PC-3 (cell line): Measurements from ENCODE around the gene PAQR5. TPM values are rescaled to one million over a fixed set of nuclear protein-coding genes. Genes with fewer than 3 reads are reported as not detected.

Experiments used
- ATAC-seq: fragments of 200-7000 bp; cut with Tn5 transposase; 2 replicates; pipeline ENCODE4 v1.9.1; 2020; ENCODE audit warnings: mild to moderate bottlenecking, moderate library complexity
- BruUV-seq: library from RNA; stranded (reverse); fragments of 400-500 nt; replicated peaks from 2 replicates; lab custom pipeline; 2021; lab: Mats Ljungman, UMichigan
- CTCF ChIA-PET: fragments of 300-600 bp; sonication (Branson Sonifier 250); formaldehyde crosslinking; loops from one replicate; lab custom pipeline; 2022; ENCODE audit warnings: antibody characterized with exemption; lab: Charles Lee
- POLR2A ChIA-PET: fragments of 300-600 bp; sonication (Branson Sonifier 250); formaldehyde crosslinking; loops from one replicate; lab custom pipeline; 2022; ENCODE audit warnings: antibody characterized with exemption; ENCODE audit not compliant: unreplicated experiment; lab: Charles Lee
- DNase-seq: peaks from one replicate; pipeline ENCODE4 v3.0.0-alpha.2; 2015
- H2AFZ ChIP-seq: fragments of 300-600 bp; sonication (generic); 2 replicates; pipeline ENCODE4 v1.6.0; 2016; ENCODE audit warnings: antibody characterized with exemption, low read length
- H3F3A ChIP-seq: fragments of 300-600 bp; sonication (generic); one replicate; pipeline ENCODE4 v1.6.0; 2017; ENCODE audit warnings: antibody characterized with exemption, low read length, control low read depth, mild to moderate bottlenecking; ENCODE audit not compliant: unreplicated experiment
- H3K27ac ChIP-seq: fragments of 300-600 bp; sonication (generic); 2 replicates; pipeline ENCODE4 v1.5.1; 2016; ENCODE audit warnings: mild to moderate bottlenecking, low read length
- H3K27me3 ChIP-seq: fragments of 300-600 bp; sonication (generic); 2 replicates; pipeline ENCODE4 v1.6.1; 2016; ENCODE audit warnings: low read length, mixed read lengths
- H3K36me3 ChIP-seq: fragments of 300-600 bp; sonication (generic); 2 replicates; pipeline ENCODE4 v1.6.1; 2016; ENCODE audit warnings: low read depth, mixed run types, low read length, mixed read lengths
- H3K4me1 ChIP-seq: fragments of 300-600 bp; sonication (generic); 2 replicates; pipeline ENCODE4 v1.5.1; 2016; ENCODE audit warnings: low read length; ENCODE audit not compliant: insufficient read depth
- H3K4me2 ChIP-seq: fragments of 300-600 bp; sonication (generic); 2 replicates; pipeline ENCODE4 v1.6.0; 2016; ENCODE audit warnings: low read length
- H3K4me3 ChIP-seq: fragments of 300-600 bp; sonication (generic); 2 replicates; pipeline ENCODE4 v1.5.1; 2016; ENCODE audit warnings: mild to moderate bottlenecking, low read length, mixed read lengths
- H3K79me2 ChIP-seq: fragments of 300-600 bp; sonication (generic); 2 replicates; pipeline ENCODE4 v1.6.1; 2017; ENCODE audit warnings: low read length, mixed read lengths
- H3K9ac ChIP-seq: fragments of 300-600 bp; sonication (generic); 2 replicates; pipeline ENCODE4 v1.6.0; 2016; ENCODE audit warnings: mild to moderate bottlenecking, low read length
- H3K9me2 ChIP-seq: fragments of 300-600 bp; sonication (generic); replicated peaks from 2 replicates; pipeline ENCODE4 v1.6.1; 2016; ENCODE audit warnings: mixed run types, low read length, mixed read lengths
- H3K9me3 ChIP-seq: fragments of 300-600 bp; sonication (generic); 2 replicates; pipeline ENCODE4 v1.6.1; 2016; ENCODE audit warnings: low read length, mixed read lengths
- H4K20me1 ChIP-seq: fragments of 300-600 bp; sonication (generic); 2 replicates; pipeline ENCODE4 v1.6.1; 2016; ENCODE audit warnings: low read length, mixed read lengths
- EZH2 ChIP-seq: fragments of 300-600 bp; sonication (generic); IDR thresholded peaks from one replicate; pipeline ENCODE4 v1.6.1; 2017; ENCODE audit warnings: antibody characterized with exemption, mild to moderate bottlenecking, low read length; ENCODE audit not compliant: unreplicated experiment
- EZH2phosphoT487 ChIP-seq: fragments of 300-600 bp; sonication (generic); IDR thresholded peaks from 2 replicates; pipeline ENCODE4 v1.6.1; 2018; ENCODE audit warnings: mild to moderate bottlenecking, antibody characterized with exemption, low read length, borderline replicate concordance
- intact Hi-C: fragments of 100-400 bp; cut with micrococcal nuclease; formaldehyde crosslinking; loops from 2 replicates; pipeline ENCODE4 v1.9.0; 2023
- total RNA-seq: library from RNA; depleted of rRNA; stranded (reverse); fragments of >200 nt; gene quantifications from 2 replicates; pipeline ENCODE4 v1.2.3, GENCODE V29; 2014
- TF ChIP-seq, protein P1 (sequence below): fragments of 300-600 bp; sonication (generic); conservative IDR thresholded peaks from 2 replicates; pipeline ENCODE4 v1.5.1; 2017; ENCODE audit warnings: antibody characterized with exemption, low read depth, mild to moderate bottlenecking, low read length

Gene PAQR5
- total RNA-seq, 1 experiment from 2014 or later, result 12.2 TPM

DNA sequence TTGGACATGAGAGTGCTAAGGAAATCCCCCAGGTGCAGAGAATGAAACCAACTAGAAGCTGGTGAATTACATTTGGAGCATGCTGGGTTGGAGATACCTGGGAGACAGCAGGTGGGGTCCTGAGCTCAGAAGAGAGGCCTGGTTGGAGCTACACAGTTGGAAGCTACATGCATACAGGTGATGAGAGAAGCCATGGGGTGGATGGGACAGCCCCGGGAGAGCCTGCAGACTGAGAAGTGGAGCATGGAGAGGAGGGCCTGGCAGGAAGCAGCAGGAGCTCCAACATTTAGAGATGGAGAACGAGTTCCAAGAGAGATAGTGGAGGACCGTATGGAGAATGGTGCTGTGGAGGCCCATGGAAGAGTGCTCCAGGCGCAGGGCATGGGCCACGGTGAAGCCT lies 10.2 kb downstream of the PAQR5 start:
- no peak overlapping the region for H3K9ac ChIP-seq
- POLR2A ChIA-PET, result no interaction called here
- no peaks in the 10 kb centered on the region for H3K27me3 ChIP-seq
- no peak overlapping the region for H3K4me2 ChIP-seq
- CTCF ChIA-PET, result no interaction called here
- ATAC-seq (no peak), DNase-seq (no peak)
- no peak overlapping the region for H3K4me3 ChIP-seq
- H3K9me2 ChIP-seq, result no peaks in the 10 kb centered on the region
- H4K20me1 ChIP-seq, result no peaks in the 10 kb centered on the region
- TF ChIP-seq EZH2phosphoT487 (no peak), EZH2 (no peak)
- TF ChIP-seq, protein P1, sequence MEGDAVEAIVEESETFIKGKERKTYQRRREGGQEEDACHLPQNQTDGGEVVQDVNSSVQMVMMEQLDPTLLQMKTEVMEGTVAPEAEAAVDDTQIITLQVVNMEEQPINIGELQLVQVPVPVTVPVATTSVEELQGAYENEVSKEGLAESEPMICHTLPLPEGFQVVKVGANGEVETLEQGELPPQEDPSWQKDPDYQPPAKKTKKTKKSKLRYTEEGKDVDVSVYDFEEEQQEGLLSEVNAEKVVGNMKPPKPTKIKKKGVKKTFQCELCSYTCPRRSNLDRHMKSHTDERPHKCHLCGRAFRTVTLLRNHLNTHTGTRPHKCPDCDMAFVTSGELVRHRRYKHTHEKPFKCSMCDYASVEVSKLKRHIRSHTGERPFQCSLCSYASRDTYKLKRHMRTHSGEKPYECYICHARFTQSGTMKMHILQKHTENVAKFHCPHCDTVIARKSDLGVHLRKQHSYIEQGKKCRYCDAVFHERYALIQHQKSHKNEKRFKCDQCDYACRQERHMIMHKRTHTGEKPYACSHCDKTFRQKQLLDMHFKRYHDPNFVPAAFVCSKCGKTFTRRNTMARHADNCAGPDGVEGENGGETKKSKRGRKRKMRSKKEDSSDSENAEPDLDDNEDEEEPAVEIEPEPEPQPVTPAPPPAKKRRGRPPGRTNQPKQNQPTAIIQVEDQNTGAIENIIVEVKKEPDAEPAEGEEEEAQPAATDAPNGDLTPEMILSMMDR, result no peak
- peaks cover 47% of the 10 kb centered on the region for H3K4me1 ChIP-seq
- no peak overlapping the region for H2AFZ ChIP-seq
- BruUV-seq, result no TSS peak
- peaks cover 5% of the 10 kb centered on the region; the same call in 1 of the 2 replicates for H3K36me3 ChIP-seq
- H3F3A ChIP-seq, result no peaks in the 10 kb centered on the region
- H3K79me2 ChIP-seq, result peaks cover 10% of the 10 kb centered on the region; the same call in 1 of the 2 replicates
- H3K9me3 ChIP-seq, result no peaks in the 10 kb centered on the region
- no peak overlapping the region for H3K27ac ChIP-seq
- intact Hi-C loops, result loop anchor here (5.0 kb wide), 1 partner anchor 83 kb away; no protein-coding TSS in a partner anchor

DNA sequence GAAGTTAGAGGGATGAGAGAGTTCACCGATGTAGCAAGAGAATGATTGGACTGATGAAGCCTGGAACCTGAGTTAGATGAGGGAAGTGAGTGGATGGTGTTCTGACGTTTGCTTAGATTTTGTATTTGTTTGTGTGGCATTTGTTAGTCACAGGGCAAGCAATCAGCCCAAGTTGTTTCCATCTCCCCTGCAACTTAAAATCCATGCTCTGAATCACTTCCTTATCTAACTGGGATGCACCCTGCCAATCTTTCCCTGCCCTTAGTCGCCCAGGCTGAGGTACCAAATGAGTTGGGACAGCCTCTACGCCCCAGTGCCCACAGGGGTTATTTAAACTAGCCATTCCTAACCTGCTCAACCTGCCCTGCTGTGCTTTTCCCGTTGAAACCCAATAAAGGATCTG lies 12.6 kb downstream of the PAQR5 start:
- no peak overlapping the region for H2AFZ ChIP-seq
- H3F3A ChIP-seq, result no peaks in the 10 kb centered on the region
- no TSS peak for BruUV-seq
- ChIA-PET POLR2A (no interaction called here), CTCF (no interaction called here)
- peak; percentile 84 for ATAC-seq
- H3K27me3 ChIP-seq, result no peaks in the 10 kb centered on the region
- no peak overlapping the region for H3K9ac ChIP-seq
- H3K4me2 ChIP-seq, result peak overlapping the region; percentile 41; the same call in 1 of the 2 replicates
- H3K4me1 ChIP-seq, result peaks cover 32% of the 10 kb centered on the region
- intact Hi-C loops, result no loop called here
- H3K4me3 ChIP-seq, result no peak overlapping the region
- H3K36me3 ChIP-seq, result 0 out of 2 replicates have a peak, but pooled peaks cover 5% of the 10 kb centered on the region
- H3K79me2 ChIP-seq, result peaks cover 6% of the 10 kb centered on the region; the same call in 1 of the 2 replicates
- H3K9me3 ChIP-seq, result no peaks in the 10 kb centered on the region
- DNase-seq, result peak; percentile 66
- H3K27ac ChIP-seq, result peak overlapping the region; percentile 65
- no peaks in the 10 kb centered on the region for H3K9me2 ChIP-seq
- no peak for TF ChIP-seq EZH2phosphoT487
- TF ChIP-seq, protein P1, result no peak
- no peak for TF ChIP-seq EZH2
- H4K20me1 ChIP-seq, result no peaks in the 10 kb centered on the region

DNA sequence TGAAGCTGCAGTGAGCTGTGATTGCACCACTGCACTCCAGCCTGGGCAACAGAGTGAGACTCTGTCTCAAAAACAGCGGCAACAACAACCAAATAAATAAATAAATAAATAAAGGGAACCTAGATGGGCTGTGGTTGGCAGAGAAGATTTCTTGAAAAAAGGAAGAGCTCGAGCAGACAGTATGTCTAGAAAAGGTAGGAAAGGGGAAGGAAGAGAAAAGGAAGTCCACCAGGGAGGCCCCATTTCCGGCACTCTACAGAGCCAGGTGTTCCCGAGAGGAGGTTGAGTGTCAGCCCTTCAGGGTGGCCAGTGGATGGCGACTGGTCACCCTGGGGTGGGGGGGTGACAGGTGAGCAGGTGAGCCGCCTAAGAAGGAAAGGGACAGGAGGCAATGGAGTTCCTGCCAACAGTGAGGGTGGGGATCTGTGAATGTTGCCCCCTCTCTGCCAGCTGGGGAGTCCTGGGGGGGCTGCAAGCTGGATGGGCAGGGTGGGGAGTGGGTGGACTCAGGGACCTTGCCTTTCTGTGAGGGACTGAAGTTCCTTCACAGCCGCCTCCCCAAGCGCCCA lies 14.8 kb downstream of the PAQR5 start:
- ChIA-PET POLR2A (no interaction called here), CTCF (no interaction called here)
- no peak overlapping the region for H3K9ac ChIP-seq
- H3K27ac ChIP-seq, result no peak overlapping the region
- intact Hi-C loops, result no loop called here
- H3K9me2 ChIP-seq, result no peaks in the 10 kb centered on the region
- H4K20me1 ChIP-seq, result no peaks in the 10 kb centered on the region
- no TSS peak for BruUV-seq
- no peak overlapping the region for H3K4me3 ChIP-seq
- no peak overlapping the region for H2AFZ ChIP-seq
- peaks cover 21% of the 10 kb centered on the region for H3K4me1 ChIP-seq
- H3K4me2 ChIP-seq, result no peak overlapping the region
- ATAC-seq, result no peak
- TF ChIP-seq EZH2 (no peak), EZH2phosphoT487 (no peak)
- TF ChIP-seq, protein P1, result no peak
- H3K9me3 ChIP-seq, result no peaks in the 10 kb centered on the region
- DNase-seq, result no peak
- H3F3A ChIP-seq, result no peaks in the 10 kb centered on the region
- H3K27me3 ChIP-seq, result no peaks in the 10 kb centered on the region
- no peaks in the 10 kb centered on the region for H3K36me3 ChIP-seq
- H3K79me2 ChIP-seq, result no peaks in the 10 kb centered on the region
